PFSK-1 (cell line): Measurements from ENCODE around the gene TOLLIP.

Experiments
- FOXP2 ChIP-seq: optimal IDR thresholded peaks from 2 replicates; pipeline ENCODE3; 2011; ENCODE audit warnings: borderline replicate concordance, control low read depth, inconsistent platforms; ENCODE audit not compliant: insufficient read depth; ENCODE audit errors: extremely low read length, extremely low read depth
- POLR2AphosphoS5 ChIP-seq: IDR thresholded peaks from 2 replicates; pipeline ENCODE4 v1.6.1; 2012; ENCODE audit warnings: low read depth, mild to moderate bottlenecking, control low read depth, low read length, moderate library complexity
- SIN3A ChIP-seq: IDR thresholded peaks from 2 replicates; pipeline ENCODE4 v1.6.1; 2012; ENCODE audit warnings: mild to moderate bottlenecking, low read length, moderate library complexity, borderline replicate concordance; ENCODE audit not compliant: insufficient read depth
- TAF1 ChIP-seq: IDR thresholded peaks from 2 replicates; pipeline ENCODE4 v1.6.1; 2012; ENCODE audit warnings: low read length, control low read depth, borderline replicate concordance; ENCODE audit not compliant: insufficient read depth
- TF ChIP-seq, protein P1 (sequence below), 2 experiments: IDR thresholded peaks; 2 replicates each; pipeline versions ENCODE4 v1.6.1 to v1.8.0; 2011 to 2012; ENCODE audit warnings: low read depth in 2 of 2, low read length in 2 of 2, control low read depth in 1 of 2, inconsistent platforms in 1 of 2, mild to moderate bottlenecking in 1 of 2, moderate library complexity in 1 of 2; ENCODE audit not compliant: insufficient read depth in 1 of 2

TOLLIP gene

DNA sequence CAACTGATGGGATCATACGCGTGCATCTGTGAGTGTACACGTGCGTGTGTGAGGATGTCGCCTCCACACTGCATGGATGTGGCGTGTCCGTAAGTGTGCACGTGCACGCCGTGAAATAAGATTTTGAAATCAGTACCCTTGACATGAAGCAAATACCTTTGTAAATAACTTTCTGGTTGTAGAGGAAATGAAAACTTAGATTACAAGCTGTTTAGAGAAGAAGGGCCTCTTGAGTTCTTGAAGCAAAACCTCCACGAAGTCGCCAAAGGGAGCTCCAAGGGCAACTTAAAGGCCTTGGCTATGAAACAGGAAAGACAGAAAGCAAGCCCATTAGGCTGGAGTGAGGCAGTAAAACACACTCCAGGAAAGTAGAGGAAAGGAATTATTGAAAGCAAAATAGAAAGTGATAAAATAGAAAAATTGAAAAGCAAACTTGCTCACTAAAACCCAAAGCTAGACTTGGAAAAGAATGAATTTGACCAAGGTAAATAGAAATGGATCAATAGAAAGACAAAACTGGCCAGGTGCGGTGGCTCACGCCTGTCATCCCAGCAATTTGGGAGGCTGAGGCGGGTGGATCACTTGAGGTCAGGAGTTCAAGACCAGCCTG lies 29.7 kb upstream of the TOLLIP start:
- TF ChIP-seq FOXP2 (no peak), TAF1 (no peak), POLR2AphosphoS5 (no peak), SIN3A (no peak)
- TF ChIP-seq, protein P1, sequence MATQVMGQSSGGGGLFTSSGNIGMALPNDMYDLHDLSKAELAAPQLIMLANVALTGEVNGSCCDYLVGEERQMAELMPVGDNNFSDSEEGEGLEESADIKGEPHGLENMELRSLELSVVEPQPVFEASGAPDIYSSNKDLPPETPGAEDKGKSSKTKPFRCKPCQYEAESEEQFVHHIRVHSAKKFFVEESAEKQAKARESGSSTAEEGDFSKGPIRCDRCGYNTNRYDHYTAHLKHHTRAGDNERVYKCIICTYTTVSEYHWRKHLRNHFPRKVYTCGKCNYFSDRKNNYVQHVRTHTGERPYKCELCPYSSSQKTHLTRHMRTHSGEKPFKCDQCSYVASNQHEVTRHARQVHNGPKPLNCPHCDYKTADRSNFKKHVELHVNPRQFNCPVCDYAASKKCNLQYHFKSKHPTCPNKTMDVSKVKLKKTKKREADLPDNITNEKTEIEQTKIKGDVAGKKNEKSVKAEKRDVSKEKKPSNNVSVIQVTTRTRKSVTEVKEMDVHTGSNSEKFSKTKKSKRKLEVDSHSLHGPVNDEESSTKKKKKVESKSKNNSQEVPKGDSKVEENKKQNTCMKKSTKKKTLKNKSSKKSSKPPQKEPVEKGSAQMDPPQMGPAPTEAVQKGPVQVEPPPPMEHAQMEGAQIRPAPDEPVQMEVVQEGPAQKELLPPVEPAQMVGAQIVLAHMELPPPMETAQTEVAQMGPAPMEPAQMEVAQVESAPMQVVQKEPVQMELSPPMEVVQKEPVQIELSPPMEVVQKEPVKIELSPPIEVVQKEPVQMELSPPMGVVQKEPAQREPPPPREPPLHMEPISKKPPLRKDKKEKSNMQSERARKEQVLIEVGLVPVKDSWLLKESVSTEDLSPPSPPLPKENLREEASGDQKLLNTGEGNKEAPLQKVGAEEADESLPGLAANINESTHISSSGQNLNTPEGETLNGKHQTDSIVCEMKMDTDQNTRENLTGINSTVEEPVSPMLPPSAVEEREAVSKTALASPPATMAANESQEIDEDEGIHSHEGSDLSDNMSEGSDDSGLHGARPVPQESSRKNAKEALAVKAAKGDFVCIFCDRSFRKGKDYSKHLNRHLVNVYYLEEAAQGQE (IDR thresholded peaks at IDR 0.05; ENCODE audit: insufficient read depth in 1 of 2, low read depth in 2 of 2, low read length in 2 of 2) = no peak

DNA sequence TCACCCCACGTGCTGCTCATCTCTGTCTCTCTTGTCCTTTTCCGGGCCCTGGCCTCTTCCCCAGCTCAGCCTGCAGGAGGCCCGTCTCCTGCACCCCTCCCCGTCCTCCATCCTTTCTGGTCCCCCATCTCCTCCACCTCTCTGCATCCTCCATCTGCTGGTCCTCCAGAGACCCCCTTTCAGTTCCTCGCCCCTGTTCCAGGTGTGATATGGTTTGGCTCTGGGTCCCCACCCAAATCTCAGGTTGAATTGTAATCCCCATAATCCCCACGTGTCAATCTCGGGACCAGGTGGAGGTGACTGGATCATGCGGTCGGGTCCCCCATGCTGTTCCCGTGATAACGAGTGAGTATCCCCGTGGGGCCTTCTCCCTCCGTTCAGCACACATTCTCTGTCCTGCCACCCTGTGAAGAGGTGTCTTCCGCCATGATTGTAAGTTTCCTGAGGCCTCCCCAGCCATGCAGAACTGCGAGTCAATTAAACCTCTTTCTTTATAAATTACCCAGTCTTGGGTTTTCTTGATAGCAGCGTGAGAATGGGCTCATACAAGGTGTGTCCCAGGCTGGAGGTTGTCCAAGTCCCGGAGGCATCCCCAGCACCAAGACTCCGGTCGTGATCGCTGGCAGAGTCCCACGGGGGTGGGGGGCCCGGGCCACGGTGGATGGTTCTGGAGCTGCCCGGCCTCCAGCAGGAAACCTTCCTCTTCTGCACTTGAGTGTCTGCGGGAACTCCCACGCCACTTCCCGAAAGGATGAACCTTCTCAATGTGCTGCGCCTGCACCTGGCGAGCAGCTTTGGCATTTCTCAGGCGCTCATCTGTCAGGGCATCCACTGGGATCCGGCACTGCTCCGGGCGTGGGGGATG lies 29.0 kb upstream of the TOLLIP start:
- TF ChIP-seq, protein P1 (IDR thresholded peaks at IDR 0.05; ENCODE audit: insufficient read depth in 1 of 2, low read depth in 2 of 2, low read length in 2 of 2) = no peak
- TF ChIP-seq POLR2AphosphoS5 (no peak), FOXP2 (no peak), SIN3A (no peak), TAF1 (no peak)

DNA sequence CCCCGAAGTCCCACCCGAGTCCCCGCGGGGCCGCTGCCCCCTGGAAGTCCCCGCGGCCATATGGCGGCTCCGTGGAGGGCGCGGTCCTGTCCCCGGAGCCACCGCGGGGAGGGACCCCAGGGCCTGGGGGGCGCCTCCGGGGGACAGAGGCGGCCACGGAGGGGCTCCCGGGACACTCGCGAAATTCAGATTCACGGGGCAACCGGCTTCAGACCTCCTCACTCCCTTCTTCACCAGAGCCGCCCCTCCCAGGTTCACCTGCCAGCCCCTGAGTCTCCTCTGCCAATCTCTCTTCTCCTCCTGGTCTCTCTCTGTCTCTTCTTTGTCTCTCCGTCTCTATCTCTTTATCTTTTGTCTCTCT lies 28.2 kb upstream of the TOLLIP start:
- TF ChIP-seq, protein P1 (IDR thresholded peaks at IDR 0.05; ENCODE audit: insufficient read depth in 1 of 2, low read depth in 2 of 2, low read length in 2 of 2) = no peak
- no peak for TF ChIP-seq FOXP2

DNA sequence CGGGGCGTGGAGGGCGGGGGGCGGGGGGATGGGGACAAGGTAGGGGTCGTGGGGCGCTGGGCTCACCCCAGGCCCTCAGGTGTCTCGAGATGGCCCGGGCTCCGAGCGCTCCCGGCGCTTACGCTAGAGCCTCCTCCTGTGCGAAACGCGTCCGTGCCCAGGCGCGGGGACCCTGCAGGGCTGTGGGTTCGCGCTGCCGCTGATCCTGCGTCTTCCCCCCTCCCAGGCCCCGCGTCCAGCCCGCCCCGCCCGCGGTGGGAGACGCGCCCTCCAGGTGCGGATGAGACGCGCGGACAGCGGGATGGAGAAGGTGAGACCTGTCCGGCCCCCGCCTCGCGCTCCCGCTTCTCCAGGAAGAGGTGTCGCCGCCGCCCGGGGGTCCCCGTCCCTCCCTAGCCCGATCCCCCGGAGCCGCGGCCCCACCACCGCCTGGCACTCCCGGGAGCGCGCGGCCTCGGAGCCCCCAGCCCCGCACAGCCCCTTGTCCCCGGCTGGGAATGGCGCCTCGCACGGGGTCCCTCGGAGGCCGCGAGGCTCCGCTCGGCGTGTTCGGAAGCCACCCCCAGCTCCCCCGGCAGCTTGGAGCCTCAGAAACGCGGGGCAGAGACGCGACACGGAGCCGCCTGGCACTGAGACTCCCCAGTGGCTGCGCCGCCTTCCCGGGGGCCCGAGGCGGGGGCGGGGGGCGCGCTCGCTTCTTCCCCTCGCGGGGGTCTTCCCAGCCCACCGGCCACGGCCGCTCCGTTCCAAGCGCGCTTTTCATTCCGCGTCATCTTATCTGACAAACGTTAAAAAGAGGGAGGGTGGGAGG lies 27.6 kb upstream of the TOLLIP start:
- TF ChIP-seq POLR2AphosphoS5 (no peak), FOXP2 (no peak), TAF1 (no peak), SIN3A (no peak)
- TF ChIP-seq, protein P1 (IDR thresholded peaks at IDR 0.05; ENCODE audit: insufficient read depth in 1 of 2, low read depth in 2 of 2, low read length in 2 of 2) = no peak
